ENCODE measurements around the gene SEPHS2.

Gene SEPHS2

DNA sequence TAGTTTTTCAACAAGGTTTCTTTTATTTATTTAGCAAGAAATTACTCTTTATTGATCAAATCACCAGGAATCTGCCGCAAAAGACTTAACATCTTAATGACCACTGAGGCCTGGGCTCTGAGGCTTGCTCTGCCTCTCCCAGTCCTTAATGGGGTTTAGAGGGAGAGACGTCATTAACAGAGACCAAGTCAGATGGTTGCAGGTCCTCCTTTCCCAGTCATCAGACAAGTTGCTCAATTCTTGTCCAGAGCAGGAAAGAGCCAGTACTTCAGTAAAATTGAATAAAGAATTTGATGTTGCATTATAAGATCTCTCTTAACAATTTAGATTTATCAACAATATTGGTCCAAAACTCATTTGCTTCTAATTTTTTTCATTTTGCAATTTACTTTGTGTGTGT lies 2.0 kb downstream of the SEPHS2 start:
- DNase-seq (ENCODE audit: low read depth) = no peak
- TF ChIP-seq, protein P1, sequence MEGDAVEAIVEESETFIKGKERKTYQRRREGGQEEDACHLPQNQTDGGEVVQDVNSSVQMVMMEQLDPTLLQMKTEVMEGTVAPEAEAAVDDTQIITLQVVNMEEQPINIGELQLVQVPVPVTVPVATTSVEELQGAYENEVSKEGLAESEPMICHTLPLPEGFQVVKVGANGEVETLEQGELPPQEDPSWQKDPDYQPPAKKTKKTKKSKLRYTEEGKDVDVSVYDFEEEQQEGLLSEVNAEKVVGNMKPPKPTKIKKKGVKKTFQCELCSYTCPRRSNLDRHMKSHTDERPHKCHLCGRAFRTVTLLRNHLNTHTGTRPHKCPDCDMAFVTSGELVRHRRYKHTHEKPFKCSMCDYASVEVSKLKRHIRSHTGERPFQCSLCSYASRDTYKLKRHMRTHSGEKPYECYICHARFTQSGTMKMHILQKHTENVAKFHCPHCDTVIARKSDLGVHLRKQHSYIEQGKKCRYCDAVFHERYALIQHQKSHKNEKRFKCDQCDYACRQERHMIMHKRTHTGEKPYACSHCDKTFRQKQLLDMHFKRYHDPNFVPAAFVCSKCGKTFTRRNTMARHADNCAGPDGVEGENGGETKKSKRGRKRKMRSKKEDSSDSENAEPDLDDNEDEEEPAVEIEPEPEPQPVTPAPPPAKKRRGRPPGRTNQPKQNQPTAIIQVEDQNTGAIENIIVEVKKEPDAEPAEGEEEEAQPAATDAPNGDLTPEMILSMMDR (conservative IDR thresholded peaks at IDR 0.05; ENCODE audit: control insufficient read depth, insufficient read depth, low read depth, low read length) = no peak
- H3K4me3 ChIP-seq (ENCODE audit: control insufficient read depth, low read depth, low read length) = no peak overlapping the region

DNA sequence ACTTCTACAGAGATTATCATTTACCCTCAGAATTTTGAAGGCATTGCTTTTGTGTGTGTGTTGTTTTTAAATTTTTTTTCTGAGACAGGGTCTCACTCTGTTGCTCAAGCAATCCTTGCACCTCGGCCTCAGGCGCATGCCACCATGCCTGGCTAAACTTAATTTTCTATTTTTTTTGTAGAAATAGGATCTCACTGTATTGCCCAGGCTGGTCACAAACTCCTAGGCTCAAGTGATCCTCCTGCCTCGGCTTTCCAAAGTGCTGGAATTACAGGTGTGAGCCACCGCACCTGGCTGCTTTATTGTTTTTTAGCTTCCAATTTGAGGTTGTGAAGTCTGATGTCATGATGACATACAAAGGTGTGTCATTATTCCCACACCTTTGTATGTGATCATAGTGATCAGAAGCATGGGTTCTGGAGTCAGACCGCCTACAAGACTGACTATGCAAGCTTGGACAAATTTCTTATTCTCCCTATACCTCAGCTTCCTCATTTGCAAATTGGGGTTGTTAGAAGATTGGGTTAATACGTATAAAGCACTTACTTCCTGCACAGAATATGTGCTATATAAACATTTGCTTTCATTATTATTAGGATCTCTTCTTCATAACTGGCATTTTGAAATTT lies 5.8 kb downstream of the SEPHS2 start:
- TF ChIP-seq, protein P1 (conservative IDR thresholded peaks at IDR 0.05; ENCODE audit: control insufficient read depth, insufficient read depth, low read depth, low read length) = no peak
- DNase-seq (ENCODE audit: low read depth) = no peak
- H3K4me3 ChIP-seq (ENCODE audit: control insufficient read depth, low read depth, low read length) = no peak overlapping the region

DNA sequence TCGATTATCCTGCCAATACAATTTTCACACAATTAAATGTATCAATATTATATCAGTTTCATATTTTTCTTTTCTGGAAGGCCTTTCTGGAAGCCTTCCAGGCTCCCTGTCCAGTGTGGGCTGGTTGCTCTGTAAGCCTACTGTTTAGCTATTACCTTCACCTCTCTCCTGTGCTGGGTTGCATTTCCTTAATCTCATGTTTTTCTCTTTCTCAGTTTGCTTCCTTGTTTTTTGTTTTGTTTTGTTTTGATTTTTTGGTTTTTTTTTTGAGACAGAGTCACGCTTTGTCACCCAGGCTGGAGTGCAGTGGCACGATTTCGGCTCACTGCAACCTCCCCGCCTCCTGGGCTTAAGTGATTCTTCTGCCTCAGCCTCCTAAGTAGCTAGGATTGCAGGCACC lies 6.8 kb downstream of the SEPHS2 start:
- H3K4me3 ChIP-seq (ENCODE audit: control insufficient read depth, low read depth, low read length) = no peak overlapping the region
- no peak for DNase-seq (ENCODE audit: low read depth)
- TF ChIP-seq, protein P1 (conservative IDR thresholded peaks at IDR 0.05; ENCODE audit: control insufficient read depth, insufficient read depth, low read depth, low read length) = no peak

DNA sequence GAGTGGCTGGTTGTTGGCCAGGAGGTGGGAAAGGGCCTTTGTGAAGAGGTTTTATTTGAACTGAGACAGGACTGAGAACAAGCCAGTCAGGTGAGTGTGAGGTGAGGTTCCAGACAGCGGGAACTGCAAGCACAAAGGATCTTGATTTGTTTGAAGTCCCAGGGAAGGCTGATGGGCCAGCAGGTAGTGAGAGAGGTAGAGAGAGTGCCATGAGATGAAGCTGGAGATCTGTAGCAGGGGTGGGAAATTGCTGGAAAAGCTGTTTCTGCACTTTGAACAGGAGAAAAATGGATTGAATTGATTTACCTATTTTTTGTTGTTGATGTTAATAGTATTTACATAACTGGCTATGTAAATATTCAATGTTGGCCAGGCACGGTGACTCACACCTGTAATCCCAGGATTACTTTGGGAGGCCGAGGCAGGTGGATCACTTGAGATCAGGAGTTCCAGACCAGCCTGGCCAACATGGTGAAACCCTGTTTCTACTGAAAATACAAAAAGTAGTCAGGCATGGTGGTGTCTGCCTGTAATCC lies 8.1 kb downstream of the SEPHS2 start:
- TF ChIP-seq, protein P1 (conservative IDR thresholded peaks at IDR 0.05; ENCODE audit: control insufficient read depth, insufficient read depth, low read depth, low read length) = no peak
- H3K4me3 ChIP-seq (ENCODE audit: control insufficient read depth, low read depth, low read length) = no peak overlapping the region
- no peak for DNase-seq (ENCODE audit: low read depth)

DNA sequence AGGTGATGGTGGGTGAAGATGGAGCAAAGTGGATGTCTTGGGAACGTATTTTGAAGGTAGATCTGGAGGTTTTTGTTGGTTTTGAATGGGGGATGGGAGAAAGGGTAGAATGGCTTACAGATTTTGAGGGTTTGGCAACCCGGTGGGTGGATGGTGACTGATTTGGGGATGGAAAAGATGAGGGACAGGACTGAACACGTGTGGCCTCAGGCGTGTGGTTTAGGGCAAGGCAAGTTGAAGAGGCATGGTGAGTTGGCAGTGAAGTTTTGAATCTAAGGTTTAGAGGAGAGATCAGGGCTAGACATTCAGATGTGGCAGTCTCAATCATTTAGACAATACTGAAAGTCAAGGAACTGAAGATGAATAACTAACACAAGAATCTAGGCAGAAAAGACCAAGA lies 10.8 kb downstream of the SEPHS2 start:
- DNase-seq (ENCODE audit: low read depth) = no peak
- no peak overlapping the region for H3K4me3 ChIP-seq (ENCODE audit: control insufficient read depth, low read depth, low read length)
- TF ChIP-seq, protein P1 (conservative IDR thresholded peaks at IDR 0.05; ENCODE audit: control insufficient read depth, insufficient read depth, low read depth, low read length) = no peak

DNA sequence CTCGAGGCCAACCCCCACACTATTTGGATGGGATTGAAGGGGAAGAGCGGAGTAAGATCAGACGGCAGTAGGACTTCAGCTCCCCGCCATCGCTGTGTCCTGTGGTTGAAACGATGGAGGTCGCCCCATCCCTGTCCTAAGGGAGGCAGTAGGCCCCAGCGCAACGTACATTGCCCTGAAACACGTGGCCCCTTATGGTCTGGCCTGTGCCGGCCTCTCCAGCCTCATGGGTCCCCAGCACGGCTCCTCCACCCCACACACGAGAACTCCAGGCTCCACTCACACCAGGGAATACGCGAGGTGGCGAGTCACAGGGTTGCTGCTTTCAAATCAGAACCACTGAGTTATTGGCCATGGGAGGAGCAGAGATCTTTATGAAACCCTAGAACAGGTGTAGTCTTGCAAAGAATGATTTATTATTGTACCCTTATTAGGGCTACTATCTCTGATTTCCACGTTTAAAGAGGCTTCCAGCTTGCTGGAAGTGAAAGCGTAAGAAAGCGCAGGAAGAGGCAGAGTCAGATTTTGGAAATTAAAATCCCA lies 15.2 kb downstream of the SEPHS2 start:
- DNase-seq (ENCODE audit: low read depth) = peak; percentile 20
- TF ChIP-seq, protein P1 (conservative IDR thresholded peaks at IDR 0.05; ENCODE audit: control insufficient read depth, insufficient read depth, low read depth, low read length) = no peak
- peak overlapping the region; percentile 86 for H3K4me3 ChIP-seq (ENCODE audit: control insufficient read depth, low read depth, low read length)
